ENCODE measurements around the gene PPP1R9B.
A peak's percentile ranks its signal among the peaks of the same experiment; 100 is the strongest.

PPP1R9B gene

DNA sequence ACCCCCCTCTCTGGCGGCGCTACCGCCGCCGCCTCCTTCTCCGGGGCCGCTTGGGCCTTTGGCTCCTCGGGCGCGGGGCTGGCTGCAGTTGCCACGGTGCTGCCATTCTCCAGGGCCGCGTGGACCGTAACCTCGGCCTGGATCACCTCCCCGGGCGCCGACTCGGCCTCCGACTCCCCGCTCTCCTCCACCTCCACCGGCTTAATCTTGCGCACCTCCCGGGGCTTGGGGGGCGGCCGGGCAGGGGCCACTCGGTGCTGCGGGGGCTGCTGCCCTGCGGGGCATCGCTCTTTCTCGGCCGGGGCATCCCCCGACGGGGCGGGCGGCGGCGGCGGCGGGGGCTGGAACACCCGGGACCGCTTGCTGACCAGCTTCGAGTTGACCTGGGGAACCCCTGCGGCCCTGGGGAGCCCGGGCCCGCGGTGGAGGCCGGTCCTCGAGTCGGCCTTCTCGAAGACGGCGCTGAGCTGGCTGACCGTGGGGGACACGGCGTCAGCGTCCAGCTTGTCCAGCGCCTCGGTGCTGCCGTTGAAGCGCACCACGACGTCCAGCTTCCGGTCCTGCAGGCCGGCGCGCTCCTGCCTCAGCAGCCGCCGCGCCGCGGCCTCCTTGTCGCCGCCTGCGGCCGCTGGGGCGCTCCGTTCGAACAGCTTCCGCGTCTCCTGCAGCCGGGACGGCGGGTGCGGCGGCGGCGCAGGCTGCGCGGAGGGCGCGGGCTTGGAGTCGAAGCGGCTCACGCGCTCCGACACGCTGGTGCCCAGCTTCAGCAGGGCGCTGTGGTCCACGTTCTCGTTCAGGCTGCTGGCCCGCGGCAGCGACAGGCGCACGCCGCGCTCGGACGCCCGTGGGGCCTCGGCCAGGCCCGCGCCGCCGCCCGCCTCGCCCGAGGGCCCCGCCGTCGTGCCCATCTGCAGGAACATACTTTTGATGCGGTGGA is 792 bp downstream of the PPP1R9B start:
- Histone ChIP-seq H3K9me3 (no peaks in the 10 kb centered on the region), H3K27me3 (no peaks in the 10 kb centered on the region), H3K27ac (peak overlapping the region; percentile 99), H3K4me3 (ENCODE audit: low read depth in 1 of 2, low read length in 1 of 2) (peak overlapping the region; percentile 97 to 98), H3K36me3 (peaks cover 19% of the 10 kb centered on the region), H3K4me1 (ENCODE audit: control insufficient read depth in 1 of 2, insufficient read depth in 1 of 2, low read depth in 1 of 2, low read length in 1 of 2) (peaks cover 46 to 59% of the 10 kb centered on the region in 2 experiments)
- TF ChIP-seq, protein P1, sequence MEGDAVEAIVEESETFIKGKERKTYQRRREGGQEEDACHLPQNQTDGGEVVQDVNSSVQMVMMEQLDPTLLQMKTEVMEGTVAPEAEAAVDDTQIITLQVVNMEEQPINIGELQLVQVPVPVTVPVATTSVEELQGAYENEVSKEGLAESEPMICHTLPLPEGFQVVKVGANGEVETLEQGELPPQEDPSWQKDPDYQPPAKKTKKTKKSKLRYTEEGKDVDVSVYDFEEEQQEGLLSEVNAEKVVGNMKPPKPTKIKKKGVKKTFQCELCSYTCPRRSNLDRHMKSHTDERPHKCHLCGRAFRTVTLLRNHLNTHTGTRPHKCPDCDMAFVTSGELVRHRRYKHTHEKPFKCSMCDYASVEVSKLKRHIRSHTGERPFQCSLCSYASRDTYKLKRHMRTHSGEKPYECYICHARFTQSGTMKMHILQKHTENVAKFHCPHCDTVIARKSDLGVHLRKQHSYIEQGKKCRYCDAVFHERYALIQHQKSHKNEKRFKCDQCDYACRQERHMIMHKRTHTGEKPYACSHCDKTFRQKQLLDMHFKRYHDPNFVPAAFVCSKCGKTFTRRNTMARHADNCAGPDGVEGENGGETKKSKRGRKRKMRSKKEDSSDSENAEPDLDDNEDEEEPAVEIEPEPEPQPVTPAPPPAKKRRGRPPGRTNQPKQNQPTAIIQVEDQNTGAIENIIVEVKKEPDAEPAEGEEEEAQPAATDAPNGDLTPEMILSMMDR (IDR thresholded peaks at IDR 0.05): peak; percentile 66

DNA sequence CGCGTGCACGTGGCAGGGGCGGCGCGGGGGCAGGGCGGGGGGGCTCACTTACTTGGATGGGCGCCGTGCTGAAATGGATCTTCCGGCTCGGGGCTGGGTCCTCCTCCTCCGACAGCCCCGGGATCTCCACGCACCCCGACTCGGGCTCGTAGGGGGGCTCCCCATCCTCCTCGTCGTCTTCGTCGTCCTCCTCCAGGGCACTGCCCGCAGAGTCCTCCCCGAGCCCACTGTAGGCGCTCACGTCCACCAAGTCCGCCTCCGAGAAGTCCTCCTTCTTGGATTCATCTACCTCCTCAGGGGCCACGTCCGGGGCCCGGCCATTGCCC is 1.4 kb downstream of the PPP1R9B start:
- Histone ChIP-seq H3K4me3 (ENCODE audit: low read depth in 1 of 2, low read length in 1 of 2) (peak overlapping the region; percentile 97 to 98), H3K9me3 (no peaks in the 10 kb centered on the region), H3K4me1 (ENCODE audit: control insufficient read depth in 1 of 2, insufficient read depth in 1 of 2, low read depth in 1 of 2, low read length in 1 of 2) (peaks cover 46 to 59% of the 10 kb centered on the region in 2 experiments), H3K36me3 (peaks cover 25% of the 10 kb centered on the region), H3K27me3 (no peaks in the 10 kb centered on the region), H3K27ac (peak overlapping the region; percentile 99)
- TF ChIP-seq, protein P1 (IDR thresholded peaks at IDR 0.05): no peak

DNA sequence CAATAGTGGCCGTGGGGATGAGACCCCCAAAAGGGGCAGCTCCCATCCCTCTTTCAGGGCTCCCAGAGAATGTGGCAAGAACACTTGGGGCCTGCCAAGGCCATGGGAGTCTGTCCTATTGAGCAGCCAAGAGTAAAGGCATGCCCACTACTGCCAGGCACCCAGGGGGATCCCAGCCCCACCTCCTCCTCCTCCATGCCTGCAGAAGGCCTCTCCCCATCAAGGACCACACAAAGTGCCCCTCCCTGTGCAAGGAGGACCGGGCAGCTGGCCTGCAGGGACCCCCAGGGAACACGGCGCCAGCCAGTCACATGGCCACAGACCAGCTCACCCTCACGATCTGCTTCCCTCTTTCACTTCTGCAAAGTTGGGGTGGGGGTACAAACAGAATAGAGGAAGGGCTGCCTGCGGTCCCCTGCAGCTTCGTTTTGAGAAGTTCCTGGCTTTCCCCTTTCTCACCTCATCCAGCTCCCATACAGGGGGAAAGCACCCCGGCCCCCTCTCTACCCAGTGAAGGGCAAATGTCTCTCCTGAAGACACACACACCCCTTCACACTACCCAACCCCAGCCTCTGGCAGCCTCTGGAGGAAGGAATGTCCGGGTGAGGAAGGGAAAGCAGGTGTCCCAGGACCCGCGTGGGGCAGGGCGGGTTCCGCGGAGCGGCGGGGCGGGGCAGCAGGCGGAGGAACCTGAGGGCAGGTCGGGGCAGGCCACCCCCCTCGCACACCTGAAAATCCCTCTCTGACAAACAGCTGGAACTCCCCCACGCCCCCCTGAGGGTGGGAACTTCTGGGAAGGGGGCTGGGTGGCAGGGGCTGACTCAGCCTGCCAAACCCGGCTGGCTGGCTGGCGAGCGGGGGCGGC is 2.0 kb downstream of the PPP1R9B start:
- TF ChIP-seq, protein P1 (IDR thresholded peaks at IDR 0.05): peak; percentile 55
- Histone ChIP-seq H3K9me3 (no peaks in the 10 kb centered on the region), H3K4me1 (ENCODE audit: control insufficient read depth in 1 of 2, insufficient read depth in 1 of 2, low read depth in 1 of 2, low read length in 1 of 2) (peaks cover 46 to 59% of the 10 kb centered on the region in 2 experiments), H3K27me3 (no peaks in the 10 kb centered on the region), H3K36me3 (peaks cover 31% of the 10 kb centered on the region), H3K27ac (peak overlapping the region; percentile 99), H3K4me3 (ENCODE audit: low read depth in 1 of 2, low read length in 1 of 2) (peak overlapping the region; percentile 97 to 98)

DNA sequence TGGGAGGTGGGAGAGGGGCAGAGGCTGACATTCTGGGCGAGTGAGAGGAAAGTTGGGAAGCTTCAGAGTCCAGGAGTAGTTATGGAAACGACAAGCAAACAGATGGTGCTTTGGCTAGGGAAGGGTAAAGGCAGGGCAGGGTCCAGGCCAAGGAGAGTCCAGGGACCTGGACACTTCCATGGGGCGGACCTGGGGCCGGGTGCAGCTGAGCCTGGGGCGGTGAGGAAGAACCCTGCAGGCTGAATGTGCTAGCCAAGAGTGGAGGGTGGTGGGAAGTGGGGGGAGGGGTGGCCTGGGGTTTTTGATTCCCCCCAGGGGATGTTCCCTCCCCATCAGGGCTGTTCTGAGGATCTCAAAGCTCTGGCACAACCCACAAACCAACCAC is 2.6 kb downstream of the PPP1R9B start:
- Histone ChIP-seq H3K4me1 (ENCODE audit: control insufficient read depth in 1 of 2, insufficient read depth in 1 of 2, low read depth in 1 of 2, low read length in 1 of 2) (peaks cover 47 to 61% of the 10 kb centered on the region in 2 experiments), H3K27ac (peak overlapping the region; percentile 99), H3K27me3 (no peaks in the 10 kb centered on the region), H3K36me3 (peaks cover 38% of the 10 kb centered on the region), H3K9me3 (no peaks in the 10 kb centered on the region), H3K4me3 (ENCODE audit: low read depth in 1 of 2, low read length in 1 of 2) (peak overlapping the region; percentile 97 to 98)
- TF ChIP-seq, protein P1 (IDR thresholded peaks at IDR 0.05): no peak

DNA sequence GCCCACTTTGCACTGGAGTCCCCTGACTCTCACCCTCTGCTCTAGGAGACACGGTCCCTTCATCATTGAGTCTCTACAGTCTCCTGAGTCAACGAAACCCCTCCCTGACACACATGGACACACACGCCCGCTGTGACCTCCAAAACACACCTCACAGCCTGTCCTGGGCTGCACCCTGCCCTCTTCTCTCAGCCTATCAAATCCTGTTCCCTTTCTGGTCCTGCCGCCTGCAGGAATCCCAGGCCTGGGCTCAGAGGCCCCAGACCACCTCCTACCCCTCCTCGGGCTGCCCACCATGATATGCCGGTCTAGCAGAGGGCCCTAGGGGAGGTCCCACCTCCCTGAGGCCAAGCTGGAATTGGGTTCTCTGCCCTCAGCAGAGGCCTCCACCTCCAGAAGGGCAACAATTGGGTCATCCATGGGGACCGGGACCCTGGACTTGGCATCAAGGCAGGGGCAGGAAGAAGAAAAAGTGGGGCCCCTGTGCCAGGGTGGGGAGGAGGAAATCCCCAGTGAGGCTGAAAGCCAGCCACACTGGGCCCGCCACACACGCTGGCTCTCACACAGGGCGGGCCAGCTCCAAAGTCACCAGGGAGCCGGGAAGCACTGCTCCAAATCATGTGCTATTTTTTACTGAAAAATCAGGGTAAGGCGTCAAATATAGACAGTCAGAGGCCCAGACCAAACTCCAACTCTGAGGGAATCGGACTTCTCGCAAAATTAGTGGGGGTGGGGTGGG is 3.4 kb downstream of the PPP1R9B start:
- peaks cover 46 to 59% of the 10 kb centered on the region in 2 experiments for H3K4me1 ChIP-seq (ENCODE audit: control insufficient read depth in 1 of 2, insufficient read depth in 1 of 2, low read depth in 1 of 2, low read length in 1 of 2)
- H3K27ac ChIP-seq: peak overlapping the region; percentile 99
- peak overlapping the region; percentile 97 to 98 for H3K4me3 ChIP-seq (ENCODE audit: low read depth in 1 of 2, low read length in 1 of 2)
- TF ChIP-seq, protein P1 (IDR thresholded peaks at IDR 0.05): no peak
- peaks cover 45% of the 10 kb centered on the region for H3K36me3 ChIP-seq
- no peaks in the 10 kb centered on the region for H3K27me3 ChIP-seq
- H3K9me3 ChIP-seq: no peaks in the 10 kb centered on the region

Measured in neutrophil (primary cell).